ENCODE results near the gene LZTR1. TPM values are rescaled to one million over a fixed set of nuclear protein-coding genes. Genes with fewer than 3 reads are reported as not detected.

The LZTR1 gene
- total RNA-seq, 1 experiment from 2014 or later, result 39.9 TPM

DNA sequence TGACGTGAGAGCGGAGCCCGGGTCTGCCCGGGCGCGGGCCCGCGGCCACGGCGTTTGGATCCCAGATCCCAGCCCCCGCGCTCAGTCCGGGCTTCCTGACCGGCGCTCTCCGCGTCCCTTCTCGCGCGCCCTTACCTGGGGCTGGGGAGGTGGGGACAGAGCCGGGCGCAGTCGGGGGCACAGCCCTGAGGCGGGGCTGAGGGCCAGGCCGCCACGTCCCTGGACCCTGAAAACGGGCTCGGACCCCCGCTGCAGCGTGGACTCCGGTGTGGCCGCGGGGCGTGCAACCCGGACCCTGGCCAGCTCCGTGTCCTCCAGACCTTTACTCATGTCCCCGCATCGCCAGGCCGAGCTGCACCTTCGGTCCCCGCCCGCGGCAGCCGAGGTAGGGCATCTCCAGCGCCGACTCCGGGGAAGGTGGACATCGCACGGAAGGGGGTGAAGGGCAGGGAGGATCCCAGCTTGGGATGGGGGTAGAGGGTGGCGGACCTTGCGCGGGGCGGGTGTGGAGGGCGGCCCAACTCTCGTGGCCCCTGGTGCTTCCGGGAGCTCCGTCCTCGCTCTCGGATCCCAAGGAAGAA, 24.9 kb upstream of the LZTR1 start:
- Histone ChIP-seq H3K4me1 (no peaks in the 10 kb centered on the region), H3K36me3 (peaks cover 17% of the 10 kb centered on the region), H3K27ac (no peak overlapping the region), H3K27me3 (no peaks in the 10 kb centered on the region), H3K9me3 (replicated peaks) (no peaks in the 10 kb centered on the region), H3K4me3 (no peak overlapping the region)
- no peak for DNase-seq

DNA sequence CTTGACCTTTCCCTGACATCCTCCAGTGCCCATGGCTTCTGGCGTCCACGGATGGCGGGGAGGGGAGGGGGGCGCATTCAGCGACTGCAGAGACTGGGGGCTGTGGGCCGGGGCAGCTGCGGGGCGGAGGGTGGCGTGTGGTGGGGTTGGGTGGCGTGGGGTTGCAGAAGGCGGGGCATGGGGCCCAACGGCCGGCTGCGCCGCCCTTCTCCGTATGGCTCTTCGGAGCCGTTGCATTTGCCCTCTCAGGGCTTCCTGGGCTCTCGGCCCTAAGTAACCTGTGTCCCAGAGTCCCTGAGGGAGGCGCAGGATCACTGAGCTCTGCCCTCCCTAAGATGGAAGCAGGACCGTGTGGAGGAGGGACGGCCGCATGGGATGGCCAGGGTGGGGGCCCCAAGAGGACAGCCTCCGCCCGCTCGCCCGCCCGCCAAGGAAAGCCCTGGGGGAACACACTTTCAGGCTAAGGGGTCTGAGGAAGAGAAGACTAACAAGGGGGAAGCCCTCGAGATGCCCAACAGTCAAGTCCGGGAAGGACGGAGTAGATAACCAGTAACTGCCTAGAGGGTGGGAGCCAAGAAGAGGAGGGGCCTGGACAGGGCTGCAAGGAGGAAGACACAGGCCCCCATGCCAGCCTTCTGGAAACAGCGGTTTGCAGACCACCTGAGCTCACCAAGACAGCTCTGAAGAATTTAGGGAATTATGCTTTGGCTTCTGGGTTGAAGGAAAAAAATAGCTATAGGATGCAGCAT, 24.2 kb upstream of the LZTR1 start:
- no peak for DNase-seq
- H3K9me3 ChIP-seq (replicated peaks), result no peaks in the 10 kb centered on the region
- no peaks in the 10 kb centered on the region for H3K4me1 ChIP-seq
- H3K36me3 ChIP-seq, result peaks cover 13% of the 10 kb centered on the region
- no peak overlapping the region for H3K27ac ChIP-seq
- H3K4me3 ChIP-seq, result no peak overlapping the region
- no peaks in the 10 kb centered on the region for H3K27me3 ChIP-seq

DNA sequence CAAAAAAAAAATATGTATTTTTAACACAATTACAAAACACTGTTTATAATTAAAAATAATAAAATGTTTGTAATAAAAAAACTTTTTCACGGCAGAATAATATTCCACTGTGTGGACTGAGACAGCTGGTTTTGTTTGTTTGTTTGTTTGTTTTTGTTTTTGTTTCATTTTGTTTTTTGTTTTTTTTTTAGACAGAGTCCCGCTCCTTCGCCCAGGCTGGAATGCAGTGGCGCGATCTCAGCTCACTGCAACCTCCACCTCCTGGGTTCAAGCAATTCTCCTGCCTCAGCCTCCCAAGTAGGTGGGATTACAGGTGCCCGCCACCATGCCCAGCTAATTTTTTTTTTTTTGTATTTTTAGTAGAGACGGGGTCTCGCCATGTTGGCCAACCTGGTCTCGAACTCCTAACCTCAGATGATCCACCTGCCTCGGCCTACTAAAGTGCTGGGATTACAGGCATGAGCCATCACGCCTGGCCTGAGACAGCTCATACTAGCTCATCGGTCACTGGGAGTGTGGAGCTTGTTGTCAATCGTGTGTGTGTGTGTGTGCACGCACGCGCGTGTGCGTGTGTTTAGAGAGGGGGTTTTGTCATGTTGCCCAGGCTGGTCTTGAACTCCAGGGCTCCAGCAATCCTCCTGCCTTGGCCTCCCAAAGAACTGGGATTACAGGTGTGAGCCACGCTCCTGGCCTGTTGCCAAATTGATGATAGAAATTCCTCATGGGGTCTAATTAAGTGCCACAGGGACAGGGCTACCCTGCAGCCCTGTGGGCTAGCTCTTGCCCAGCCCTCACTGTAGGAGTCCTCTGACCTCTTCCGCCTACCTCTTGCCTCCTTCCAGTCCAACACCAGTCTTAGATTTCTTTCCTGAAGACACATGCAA, 22.3 kb upstream of the LZTR1 start:
- Histone ChIP-seq H3K27ac (no peak overlapping the region), H3K27me3 (peaks cover 5% of the 10 kb centered on the region; the same call in 1 of the 2 replicates), H3K36me3 (no peaks in the 10 kb centered on the region; the same call in 1 of the 2 replicates), H3K4me1 (no peaks in the 10 kb centered on the region), H3K9me3 (replicated peaks) (no peaks in the 10 kb centered on the region), H3K4me3 (no peak overlapping the region)
- DNase-seq, result no peak

DNA sequence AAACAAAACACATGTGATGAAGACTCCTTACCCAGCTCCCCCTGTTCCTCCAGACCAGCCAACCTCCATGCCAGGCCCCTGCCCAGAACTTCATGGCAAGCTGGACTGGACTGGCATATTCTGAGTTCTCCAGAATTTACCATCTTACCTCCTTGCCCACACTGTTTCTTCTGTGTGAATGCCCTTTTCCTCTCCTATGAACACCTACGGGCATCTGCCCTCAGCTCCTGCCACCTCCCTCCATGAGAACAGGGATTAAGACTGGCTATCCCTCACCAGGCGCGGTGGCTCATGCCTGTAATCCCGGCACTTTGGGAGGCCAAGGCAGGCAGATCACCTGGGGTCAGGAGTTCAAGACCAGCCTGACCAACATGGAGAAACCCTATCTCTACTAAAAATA, 21.5 kb upstream of the LZTR1 start:
- H3K36me3 ChIP-seq, result no peaks in the 10 kb centered on the region
- H3K9me3 ChIP-seq (replicated peaks), result no peaks in the 10 kb centered on the region
- DNase-seq, result no peak
- H3K27ac ChIP-seq, result no peak overlapping the region
- no peaks in the 10 kb centered on the region for H3K4me1 ChIP-seq
- H3K4me3 ChIP-seq, result no peak overlapping the region
- H3K27me3 ChIP-seq, result peaks cover 7% of the 10 kb centered on the region; the same call in 1 of the 2 replicates

DNA sequence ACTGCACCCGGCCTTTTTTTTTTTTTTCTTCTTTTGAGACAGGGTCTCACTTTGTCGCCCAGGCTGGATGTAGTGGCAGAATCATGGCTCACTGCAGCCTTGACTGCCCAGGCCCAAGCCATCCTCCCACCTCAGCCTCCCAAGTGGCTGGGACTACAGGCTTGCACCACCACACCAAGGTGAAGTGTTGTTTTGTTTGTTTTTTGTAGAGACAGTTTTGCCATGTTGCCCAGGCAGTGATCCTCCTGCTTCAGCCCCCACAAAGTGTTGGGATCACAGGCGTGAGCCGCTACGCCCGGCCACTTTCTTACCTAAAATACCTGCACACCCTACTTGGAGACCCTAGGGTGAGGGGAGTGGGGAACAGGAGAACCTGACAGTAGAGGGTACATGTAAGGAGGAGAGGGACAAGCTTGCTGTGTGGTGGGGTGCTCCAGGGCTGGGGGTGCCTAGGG, 19.6 kb upstream of the LZTR1 start:
- H3K9me3 ChIP-seq (replicated peaks), result no peaks in the 10 kb centered on the region

DNA sequence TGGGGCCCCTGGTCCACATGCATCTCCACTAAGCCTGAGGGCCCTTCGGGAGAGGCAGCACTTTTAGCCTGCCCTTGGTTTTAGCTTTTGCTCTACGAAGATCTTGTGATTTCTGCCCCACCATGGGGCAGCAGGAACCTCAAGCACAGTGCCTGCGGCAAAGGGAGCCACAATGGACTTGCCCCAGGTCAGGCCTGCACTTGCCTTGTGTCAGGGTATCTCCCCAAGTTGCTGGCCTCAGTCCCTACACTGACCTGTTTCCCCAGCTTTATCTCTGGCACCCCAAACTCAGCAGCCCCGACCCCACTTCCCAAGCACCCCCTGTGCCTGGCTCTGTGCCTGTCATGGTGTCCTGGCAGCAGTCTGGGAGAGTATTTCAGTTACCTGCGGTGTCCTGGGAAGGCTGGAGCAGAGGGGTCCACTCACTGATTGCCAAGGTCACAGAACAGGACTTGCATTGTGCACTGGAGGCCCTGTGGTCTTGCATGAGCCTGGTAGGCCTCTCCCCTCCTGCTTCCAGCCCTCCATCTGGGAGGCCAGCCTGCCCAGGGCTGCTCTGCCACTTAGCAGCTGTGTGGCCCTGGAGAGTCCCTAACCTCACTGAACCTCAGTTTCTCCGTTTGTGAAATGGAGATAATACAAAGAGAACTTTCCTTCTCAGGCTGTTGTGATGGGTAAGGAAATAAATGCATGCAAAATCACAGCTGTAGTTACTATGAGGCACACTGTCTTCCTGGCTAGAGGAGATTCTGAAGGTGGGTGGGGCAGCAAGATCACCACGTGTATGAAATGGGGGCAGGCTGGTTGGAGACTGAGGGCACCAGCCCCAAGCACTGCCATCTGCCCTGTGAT, 18.7 kb upstream of the LZTR1 start:
- DNase-seq, result no peak
- no peaks in the 10 kb centered on the region for H3K4me1 ChIP-seq
- H3K9me3 ChIP-seq (replicated peaks), result no peaks in the 10 kb centered on the region
- no peak overlapping the region for H3K27ac ChIP-seq
- no peaks in the 10 kb centered on the region for H3K36me3 ChIP-seq
- no peak overlapping the region for H3K4me3 ChIP-seq
- peaks cover 22% of the 10 kb centered on the region; the same call in 1 of the 2 replicates for H3K27me3 ChIP-seq

More for the DNA sequence above, 19.6 kb upstream of the LZTR1 start:
- DNase-seq, result no peak
- Histone ChIP-seq H3K27me3 (peaks cover 18% of the 10 kb centered on the region; the same call in 1 of the 2 replicates), H3K36me3 (no peaks in the 10 kb centered on the region), H3K4me1 (no peaks in the 10 kb centered on the region), H3K27ac (no peak overlapping the region), H3K4me3 (no peak overlapping the region)

DNA sequence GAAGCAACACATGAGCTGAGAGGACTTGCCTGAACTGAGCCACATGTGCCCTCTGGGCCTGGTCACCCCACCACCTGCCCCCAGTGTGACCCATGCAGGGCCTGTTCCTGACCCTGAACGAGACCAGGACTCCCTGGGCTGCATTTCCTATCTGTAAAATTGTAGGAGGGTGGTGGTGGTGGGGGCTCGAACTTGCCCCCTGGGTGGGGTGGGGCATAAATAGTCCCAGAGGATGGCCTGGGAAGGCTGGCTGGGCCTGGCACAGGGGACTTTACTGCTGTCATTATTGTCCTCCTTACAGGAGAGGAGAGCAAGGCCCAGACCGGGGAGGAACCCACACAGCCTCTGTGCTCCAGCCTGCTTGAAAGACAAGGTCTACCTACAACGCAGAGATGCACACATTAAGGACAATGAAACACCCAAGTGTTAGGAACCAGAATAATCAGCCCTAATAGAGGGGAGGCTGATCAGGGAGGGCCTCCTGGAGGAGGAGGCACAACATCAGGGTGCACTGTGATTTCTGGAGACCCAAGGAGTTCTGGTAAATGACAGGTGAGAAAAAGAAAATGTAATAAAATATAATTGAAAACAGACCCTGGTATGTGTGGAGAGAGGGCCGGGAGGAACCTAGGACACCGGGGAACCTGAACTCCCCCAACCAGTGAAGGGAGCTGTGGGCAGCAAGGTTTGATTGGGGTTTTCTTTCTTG, 17.9 kb upstream of the LZTR1 start:
- Histone ChIP-seq H3K36me3 (no peaks in the 10 kb centered on the region), H3K4me1 (no peaks in the 10 kb centered on the region), H3K4me3 (no peak overlapping the region), H3K9me3 (replicated peaks) (no peaks in the 10 kb centered on the region), H3K27me3 (peaks cover 22% of the 10 kb centered on the region; the same call in 1 of the 2 replicates), H3K27ac (no peak overlapping the region)
- no peak for DNase-seq

DNA sequence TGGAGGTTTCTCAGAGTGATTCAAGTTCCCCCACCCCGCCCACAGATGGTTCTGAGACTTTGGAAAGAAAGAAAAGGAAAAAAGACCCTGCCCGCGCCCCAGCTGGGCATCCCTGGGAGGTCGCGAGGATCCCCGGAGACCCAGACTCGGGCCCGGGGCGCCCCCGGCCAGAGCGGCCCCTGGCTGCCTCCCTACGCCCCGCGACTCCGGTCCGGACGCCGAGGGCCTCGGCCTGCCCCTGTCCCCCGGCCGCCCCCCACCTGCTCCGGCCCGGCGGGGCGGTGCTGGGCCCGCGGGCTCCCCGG, 17.3 kb upstream of the LZTR1 start:
- H3K27ac ChIP-seq, result no peak overlapping the region
- no peak overlapping the region for H3K4me3 ChIP-seq
- no peaks in the 10 kb centered on the region for H3K4me1 ChIP-seq
- H3K27me3 ChIP-seq, result peaks cover 22% of the 10 kb centered on the region; the same call in 1 of the 2 replicates
- no peaks in the 10 kb centered on the region for H3K36me3 ChIP-seq
- DNase-seq, result no peak
- H3K9me3 ChIP-seq (replicated peaks), result no peaks in the 10 kb centered on the region

DNA sequence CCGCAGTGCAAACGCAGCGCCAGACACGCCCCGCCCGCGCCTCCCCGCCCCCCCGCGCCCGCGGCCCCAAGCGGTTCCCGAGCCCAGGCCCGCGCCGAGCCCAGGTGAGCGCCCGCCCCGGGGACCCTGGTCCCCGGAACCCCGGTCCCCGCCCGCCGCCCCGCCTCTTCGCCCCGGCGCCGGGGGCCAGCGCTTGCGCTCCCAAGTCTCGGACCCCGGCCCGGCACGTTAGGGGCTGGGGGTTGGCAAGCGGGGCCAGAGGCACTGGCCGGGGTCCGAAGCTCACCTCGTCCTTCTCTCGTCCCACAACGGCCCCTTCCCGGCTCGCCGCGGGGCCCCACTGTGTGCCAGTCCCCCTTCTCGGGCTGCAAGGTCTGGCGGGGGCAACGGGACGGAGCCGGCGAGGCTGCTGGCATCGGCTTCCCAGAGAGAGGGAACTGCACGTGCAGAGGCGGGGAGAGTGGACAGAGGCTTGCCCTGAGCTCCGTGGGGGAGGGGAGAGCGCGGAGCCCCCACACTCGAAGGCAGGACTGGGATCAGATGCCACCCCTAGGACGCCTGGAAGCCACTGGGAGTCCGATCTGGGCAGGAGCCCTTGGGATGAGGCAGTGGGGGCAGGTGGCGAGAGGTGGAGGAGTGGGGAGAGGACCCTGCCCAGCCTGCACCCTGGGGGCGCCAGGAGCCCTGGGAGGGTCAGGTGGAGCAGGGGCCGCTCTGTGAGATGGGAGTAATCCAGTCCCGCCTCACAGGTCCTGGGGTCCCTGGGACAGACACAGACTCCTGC, 16.8 kb upstream of the LZTR1 start:
- no peak overlapping the region for H3K27ac ChIP-seq
- DNase-seq, result no peak
- no peaks in the 10 kb centered on the region for H3K36me3 ChIP-seq
- peaks cover 22% of the 10 kb centered on the region; the same call in 1 of the 2 replicates for H3K27me3 ChIP-seq
- no peaks in the 10 kb centered on the region for H3K4me1 ChIP-seq
- no peaks in the 10 kb centered on the region for H3K9me3 ChIP-seq (replicated peaks)
- H3K4me3 ChIP-seq, result no peak overlapping the region

DNA sequence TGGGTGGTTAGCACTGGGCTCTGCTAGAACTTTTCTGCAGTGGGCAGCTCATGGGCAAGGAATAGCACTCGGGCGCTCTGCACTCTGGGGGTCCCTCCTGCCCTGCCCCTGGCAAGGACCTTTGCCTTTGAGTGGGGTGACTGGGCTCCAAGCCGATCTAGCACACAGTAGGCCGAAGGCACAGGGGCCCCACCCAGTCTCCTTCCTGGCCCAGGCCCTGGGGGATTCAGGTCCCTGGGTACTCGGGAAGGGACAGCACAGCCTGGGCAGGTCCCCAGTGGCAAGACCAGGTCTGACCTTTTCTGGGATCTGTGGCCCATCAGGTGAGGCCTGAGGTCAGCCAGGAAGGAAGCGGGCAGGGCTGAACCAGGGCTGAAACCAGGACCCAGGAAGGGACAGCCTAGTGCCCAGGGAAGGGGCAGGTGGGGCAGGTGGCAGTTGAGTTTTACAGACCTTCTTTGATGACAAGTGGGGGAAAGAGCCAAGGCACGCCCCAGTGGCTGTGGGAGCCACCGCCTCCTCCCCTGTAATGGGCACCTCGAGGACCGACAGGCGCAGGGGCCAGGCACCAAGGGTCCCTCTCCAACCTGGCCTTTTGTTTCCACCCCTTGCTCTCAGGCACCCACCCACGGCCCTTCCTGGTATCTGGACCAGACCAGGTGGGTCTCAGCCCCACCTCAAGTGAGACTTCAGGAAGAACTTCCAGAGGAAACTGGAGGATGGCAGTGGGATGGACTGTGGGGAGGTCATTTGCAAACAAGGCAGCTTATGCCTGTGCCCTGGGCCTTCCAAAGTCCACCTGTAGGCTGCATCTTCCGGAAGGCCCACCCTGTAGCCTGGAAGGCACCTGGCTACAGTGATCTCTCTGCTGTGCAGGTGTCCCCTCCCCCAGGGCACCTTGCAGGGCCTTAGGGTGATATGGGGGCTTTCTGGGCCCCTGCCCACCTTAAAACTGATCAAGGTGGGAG, 15.9 kb upstream of the LZTR1 start:
- Histone ChIP-seq H3K27me3 (peaks cover 22% of the 10 kb centered on the region; the same call in 1 of the 2 replicates), H3K36me3 (no peaks in the 10 kb centered on the region), H3K4me3 (no peak overlapping the region), H3K27ac (no peak overlapping the region), H3K4me1 (no peaks in the 10 kb centered on the region), H3K9me3 (replicated peaks) (no peaks in the 10 kb centered on the region)
- DNase-seq, result no peak

DNA sequence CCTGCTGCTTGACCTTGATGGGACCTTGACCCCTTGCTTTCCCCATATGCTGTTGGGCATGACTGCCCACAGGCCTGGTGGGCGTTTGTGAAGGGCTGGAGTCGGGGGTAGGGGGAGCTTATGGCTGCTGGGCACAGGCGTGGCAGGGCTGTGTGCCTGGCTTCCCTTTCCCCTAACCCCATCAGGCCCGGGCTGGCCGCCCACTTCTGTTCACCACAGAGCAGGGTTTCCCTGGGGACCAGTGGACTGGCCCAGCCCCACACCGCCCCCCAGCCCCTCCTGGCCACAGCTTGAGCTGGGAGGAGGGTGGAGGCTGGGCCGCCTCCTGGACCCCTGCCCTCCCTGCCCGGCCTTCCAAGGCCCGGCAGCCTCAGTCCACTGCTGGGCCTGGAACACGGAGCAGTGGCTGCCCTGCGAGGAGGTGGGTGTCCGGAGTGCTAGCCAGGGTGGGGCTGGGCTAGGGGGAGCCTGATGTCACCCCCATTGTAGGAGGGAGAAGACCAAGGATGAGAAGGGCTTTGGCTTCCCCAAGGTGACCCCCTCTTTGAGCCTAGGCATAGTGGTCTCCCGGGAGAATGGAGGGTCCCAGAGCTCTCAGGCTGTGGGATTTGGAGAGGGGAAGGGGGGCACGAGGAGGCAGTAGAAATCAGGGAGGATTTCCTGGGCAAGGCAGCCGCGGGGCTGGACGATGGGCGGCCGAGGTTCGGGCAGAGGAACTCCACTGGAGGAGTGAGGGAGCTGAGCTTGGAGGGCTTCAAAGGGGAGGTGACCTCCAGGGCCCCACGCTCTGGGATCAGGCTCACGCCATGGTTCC, 15.0 kb upstream of the LZTR1 start, which contains the start of gene AIFM3:
TSS of gene AIFM3 (plus strand) at position 373 of the 814 bp plus-strand sequence. CDS start 690 bp downstream, outside the sequence.
- Histone ChIP-seq H3K27me3 (peaks cover 22% of the 10 kb centered on the region; the same call in 1 of the 2 replicates), H3K36me3 (no peaks in the 10 kb centered on the region), H3K4me3 (no peak within 1 kb of the TSS), H3K4me1 (no peaks in the 10 kb centered on the region), H3K9me3 (replicated peaks) (no peaks in the 10 kb centered on the region), H3K27ac (no peak within 1 kb of the TSS)
- DNase-seq, result no peak
